HG03103 (cell line): Measurements from ENCODE around the gene KLK7.
"Not testable (repeated sequence)": the region's sequence is repeated elsewhere in the genome, so short reads cannot be mapped to it uniquely, and the experiment has no call there.

Experiments
- ATAC-seq: cut with Tn5 transposase; IDR thresholded peaks from one replicate; pipeline ENCODE4 v1.9.1; 2021; ENCODE audit warnings: low read depth; ENCODE audit not compliant: unreplicated experiment

The KLK7 gene

DNA sequence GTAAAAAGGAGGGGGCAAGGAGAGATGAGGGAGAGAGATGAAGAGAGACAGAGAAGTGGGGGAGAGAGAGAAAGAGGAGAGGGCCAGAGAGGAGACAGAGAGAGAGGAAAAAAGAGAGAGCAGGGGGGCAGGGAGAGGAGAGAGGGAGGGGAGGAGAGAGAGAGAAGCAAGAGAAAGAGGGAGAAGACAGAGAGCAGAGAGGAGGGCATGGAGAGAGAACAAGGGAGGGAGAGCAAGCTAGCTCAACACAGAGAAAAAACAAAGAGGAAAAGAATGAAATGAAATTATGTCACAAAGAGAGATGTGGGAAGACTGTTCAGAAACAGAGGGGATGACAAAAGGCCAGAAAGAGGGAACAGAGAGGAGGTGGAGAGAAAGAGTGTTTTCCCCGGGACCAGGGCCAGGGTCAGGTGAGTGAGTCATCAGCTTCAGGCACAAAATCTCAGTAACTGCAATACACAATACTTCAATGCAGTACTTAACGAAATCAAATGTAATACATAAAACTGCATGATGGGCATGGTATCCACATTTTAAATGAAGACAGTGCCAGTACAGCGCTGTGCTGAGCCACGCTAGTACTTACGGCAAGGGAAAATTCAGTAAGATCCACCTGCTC, 4.8 kb downstream of the KLK7 start:
- no peak for ATAC-seq

GRCh38 chr19:50977626-50978025, 6.1 kb downstream of the KLK7 start:
- ATAC-seq, result no peak

DNA sequence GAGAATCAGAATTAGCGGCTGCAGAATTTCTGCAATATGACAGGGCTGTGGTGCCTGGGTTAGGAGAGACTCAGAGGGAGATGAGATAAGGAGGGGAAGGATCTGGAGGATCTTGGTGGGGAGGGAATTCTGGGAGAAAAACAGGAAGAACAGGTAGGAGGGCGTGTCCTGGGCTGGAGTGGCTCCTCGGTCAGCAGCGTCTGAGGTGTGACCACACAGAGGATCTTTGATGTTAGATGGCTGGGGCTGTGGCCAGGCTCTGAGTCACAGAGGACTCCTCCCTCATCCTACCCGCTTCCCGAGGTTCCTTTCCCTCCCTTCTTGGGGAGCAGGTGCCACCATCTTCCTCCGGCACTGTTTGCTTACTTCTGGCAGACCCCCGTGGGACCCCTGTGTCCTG, 8.0 kb downstream of the KLK7 start:
- ATAC-seq, result no peak

GRCh38 chr19:50974702-50975556, 8.8 kb downstream of the KLK7 start:
- ATAC-seq, result no peak

- ATAC-seq, result no peak
These were observed 10.8 kb downstream of the KLK7 start for GRCh38 chr19:50972795-50973376.

DNA sequence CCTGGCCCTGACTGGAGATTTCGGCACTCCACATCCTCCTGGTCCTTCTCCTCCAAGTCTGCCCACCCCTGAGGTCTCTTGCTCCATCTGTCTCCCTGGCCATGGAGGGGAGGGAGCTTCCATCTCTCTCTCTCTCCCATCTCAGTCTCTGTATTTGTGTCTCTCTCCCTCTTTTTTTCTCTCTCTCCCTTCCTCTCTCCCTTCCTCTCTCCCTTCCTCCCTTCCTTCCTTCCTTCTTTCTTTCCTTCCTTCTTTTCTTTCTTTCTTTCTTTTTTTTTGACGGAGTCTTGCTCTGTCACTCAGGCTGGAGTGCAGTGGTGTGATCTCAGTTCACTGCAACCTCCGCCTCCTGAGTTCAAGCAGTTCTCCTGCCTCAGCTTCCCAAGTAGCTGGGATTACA, 13.9 kb downstream of the KLK7 start:
- not testable (repeated sequence) for ATAC-seq

DNA sequence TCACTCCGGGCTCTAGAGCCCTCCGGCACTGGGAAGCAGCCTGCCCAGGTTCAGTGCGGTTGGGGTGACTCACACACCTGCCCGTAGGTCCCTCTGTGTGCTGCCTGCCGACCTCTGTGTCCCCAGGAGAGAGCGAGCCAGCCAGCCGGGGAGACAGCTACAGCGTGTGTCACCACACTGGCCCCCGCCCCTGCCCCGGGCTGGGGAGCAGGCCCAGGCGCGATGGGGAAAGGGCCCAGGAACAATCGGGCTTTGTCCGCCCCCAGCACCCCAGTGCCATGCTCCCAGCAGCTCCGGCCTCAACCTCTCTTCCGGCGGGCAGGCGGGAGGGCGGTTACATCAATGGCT, 14.3 kb downstream of the KLK7 start, which contains the start of gene KLK6:
KLK6 (minus strand) TSS at position 179 of the 348 bp plus-strand sequence. CDS start 1,487 bp downstream, outside the sequence.
- ATAC-seq, result no peak

- no peak for ATAC-seq
These were observed 14.9 kb downstream of the KLK7 start for GRCh38 chr19:50968716-50969412.

- no peak for ATAC-seq
These were observed 15.6 kb downstream of the KLK7 start for GRCh38 chr19:50967929-50968715.

- ATAC-seq, result no peak
These were observed 19.5 kb downstream of the KLK7 start for GRCh38 chr19:50964266-50964665.

GRCh38 chr19:50963381-50963780, 20.3 kb downstream of the KLK7 start:
- no peak for ATAC-seq

- ATAC-seq, result no peak
These were observed 21.5 kb downstream of the KLK7 start for GRCh38 chr19:50962245-50962644.

DNA sequence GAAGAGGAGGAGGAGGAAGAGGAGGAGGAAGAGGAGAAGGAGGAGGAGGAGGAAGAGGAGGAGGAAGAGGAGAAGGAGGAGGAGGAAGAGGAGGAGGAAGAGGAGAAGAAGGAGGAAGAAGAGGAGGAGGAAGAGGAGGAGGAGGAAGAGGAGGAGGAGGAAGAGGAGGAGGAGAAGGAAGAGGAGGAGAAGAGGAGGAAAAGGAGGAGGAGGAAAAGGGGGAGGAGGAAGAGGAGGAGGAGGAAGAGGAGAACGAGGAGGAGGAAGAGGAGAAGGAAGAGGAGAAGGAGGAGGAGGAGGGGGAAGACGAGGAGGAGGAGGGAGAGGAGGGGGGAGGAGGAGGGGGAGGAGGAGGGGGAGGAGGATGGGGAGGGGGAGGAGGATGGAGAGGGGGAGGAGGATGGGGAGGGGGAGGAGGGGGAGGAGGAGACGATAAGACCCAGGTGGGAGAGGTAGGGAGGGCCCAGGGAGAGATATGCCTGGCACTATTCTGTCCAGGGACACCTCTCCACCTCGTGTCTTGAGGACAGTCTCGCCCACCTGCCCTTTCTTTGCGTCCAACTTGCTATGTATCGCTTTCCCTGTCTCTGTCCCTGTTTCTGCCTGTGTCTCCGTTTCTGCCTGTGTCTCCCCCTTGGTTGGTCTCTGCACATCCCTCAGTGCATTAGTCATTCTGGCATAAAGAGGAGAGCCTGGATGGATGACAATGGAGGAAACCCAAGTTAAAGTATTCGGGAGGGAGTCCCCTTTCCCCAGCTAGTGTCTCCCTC, 23.8 kb downstream of the KLK7 start:
- no peak for ATAC-seq

- no peak for ATAC-seq
These were observed 26.1 kb downstream of the KLK7 start for GRCh38 chr19:50957587-50957986.

DNA sequence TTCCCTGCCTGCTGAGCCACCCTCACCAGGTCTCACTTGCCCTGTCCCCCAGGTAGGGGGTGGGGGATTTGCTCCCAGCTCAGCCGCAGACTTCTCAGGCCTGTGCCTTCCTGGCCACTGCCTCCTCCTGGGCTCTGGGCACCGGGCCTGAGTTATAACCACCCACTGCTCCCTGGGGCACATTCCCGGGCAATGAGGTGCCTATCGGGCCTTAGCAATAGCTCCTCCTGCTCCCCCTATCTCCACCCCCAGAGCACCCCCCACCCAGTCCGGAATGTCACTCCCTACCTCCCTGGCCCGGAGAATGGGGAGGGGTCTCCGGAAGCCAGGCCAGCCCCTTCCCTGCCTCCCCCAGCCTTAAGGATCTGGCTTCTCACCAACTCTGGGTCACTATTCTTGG, 30.8 kb downstream of the KLK7 start, which contains the start of gene KLK5:
KLK5 (minus strand) TSS at position 129 of the 400 bp plus-strand sequence. CDS start 381 bp downstream, outside the sequence.
- ATAC-seq, result no peak

DNA sequence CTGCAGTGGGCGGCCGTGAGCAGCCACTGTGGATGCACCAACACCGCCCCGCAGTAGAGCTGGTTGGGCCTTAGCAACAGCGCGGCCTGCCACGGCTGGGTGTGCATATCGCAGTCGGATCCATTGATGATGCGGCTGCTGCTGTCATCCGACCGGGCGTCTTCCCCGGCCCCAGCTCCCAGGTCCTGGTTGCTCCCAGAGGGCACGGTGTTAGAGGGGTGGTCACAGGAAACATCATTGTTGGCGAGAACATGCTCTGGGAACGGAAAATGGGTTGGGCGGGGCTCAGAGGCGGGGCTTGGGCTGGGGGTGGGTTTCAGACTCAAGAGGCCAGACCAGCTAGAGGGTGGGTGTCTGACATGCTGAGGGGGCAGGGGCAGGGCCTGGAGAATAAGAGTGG, 33.9 kb downstream of the KLK7 start:
- ATAC-seq, result no peak

- ATAC-seq, result no peak
These were observed 36.6 kb downstream of the KLK7 start for GRCh38 chr19:50947123-50947522.

DNA sequence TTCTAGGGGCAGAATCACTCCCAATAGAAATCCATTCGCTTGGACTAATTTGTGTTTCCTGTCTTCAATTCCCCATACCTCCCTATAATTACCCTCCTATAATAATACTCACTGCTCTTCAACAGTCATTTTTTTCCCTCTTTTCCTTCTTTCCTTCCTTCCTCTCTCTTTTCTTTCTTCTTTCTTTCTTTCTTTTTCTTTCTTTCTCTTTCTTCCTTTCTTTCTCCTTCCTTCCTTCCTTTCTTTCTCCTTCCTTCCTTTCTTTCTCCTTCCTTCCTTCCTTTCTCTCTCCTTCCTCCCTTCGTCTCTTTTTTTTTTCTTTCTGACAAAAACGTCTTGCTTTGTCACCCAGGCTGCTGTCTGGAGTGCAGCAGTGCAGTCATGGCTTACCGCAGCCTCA, 38.9 kb downstream of the KLK7 start:
- no peak for ATAC-seq

GRCh38 chr19:50943074-50943828, 40.5 kb downstream of the KLK7 start:
- no peak for ATAC-seq
